Activated CD8-positive, alpha-beta T cell treated with anti-CD3 and anti-CD28 coated beads for 36 hours (primary cell): ENCODE measurements around the gene NCAPG. TPM values are rescaled to one million over a fixed set of nuclear protein-coding genes. Genes with fewer than 3 reads are reported as not detected.

ENCODE experiments used
- ATAC-seq: fragments of 200-7000 bp; cut with Tn5 transposase; one replicate; pipeline ENCODE4 v1.10.0; 2021; ENCODE audit warnings: mild to moderate bottlenecking, moderate library complexity
- CTCF ChIA-PET: fragments of 350-600 bp; sonication (Branson Sonifier 250); formaldehyde crosslinking; loops from one replicate; lab custom pipeline; 2021; ENCODE audit warnings: antibody characterized with exemption; lab: Charles Lee
- POLR2A ChIA-PET: fragments of 350-600 bp; sonication (Branson Sonifier 250); formaldehyde crosslinking; loops from one replicate; lab custom pipeline; 2021; ENCODE audit warnings: antibody characterized with exemption; lab: Charles Lee
- DNase-seq: peaks from one replicate; pipeline ENCODE4 v3.0.0-alpha.2; 2020
- H3K27ac Mint-ChIP-seq: one replicate; pipeline ENCODE4 v1.8.0; 2021; ENCODE audit warnings: mild to moderate bottlenecking, mixed read lengths
- H3K27me3 Mint-ChIP-seq: one replicate; pipeline ENCODE4 v1.8.0; 2021; ENCODE audit warnings: mixed read lengths
- H3K36me3 Mint-ChIP-seq: one replicate; pipeline ENCODE4 v1.8.0; 2021; ENCODE audit warnings: low read depth, mixed read lengths
- H3K4me1 Mint-ChIP-seq: one replicate; pipeline ENCODE4 v1.8.0; 2021; ENCODE audit warnings: low read depth, mixed read lengths
- H3K4me3 Mint-ChIP-seq: one replicate; pipeline ENCODE4 v1.8.0; 2021; ENCODE audit warnings: mild to moderate bottlenecking, moderate library complexity, mixed read lengths
- H3K9me3 Mint-ChIP-seq: one replicate; pipeline ENCODE4 v1.8.0; 2021; ENCODE audit warnings: mixed read lengths
- intact Hi-C: fragments of 100-400 bp; cut with micrococcal nuclease; formaldehyde crosslinking; loops from one replicate; pipeline ENCODE4 v1.10.0; 2022
- total RNA-seq, 2 experiments: library from RNA; stranded (reverse); gene quantifications; one replicate each; pipeline ENCODE4 v1.2.3, GENCODE V29; 2021
- TF ChIP-seq, protein P1 (sequence below): fragments of 200-600 bp; IDR thresholded peaks from one replicate; pipeline ENCODE4 v1.8.0; 2022; ENCODE audit warnings: antibody characterized with exemption, mild to moderate bottlenecking

Gene NCAPG
- total RNA-seq, 2 experiments from 2014 or later = 63.3 to 65.9 TPM

DNA sequence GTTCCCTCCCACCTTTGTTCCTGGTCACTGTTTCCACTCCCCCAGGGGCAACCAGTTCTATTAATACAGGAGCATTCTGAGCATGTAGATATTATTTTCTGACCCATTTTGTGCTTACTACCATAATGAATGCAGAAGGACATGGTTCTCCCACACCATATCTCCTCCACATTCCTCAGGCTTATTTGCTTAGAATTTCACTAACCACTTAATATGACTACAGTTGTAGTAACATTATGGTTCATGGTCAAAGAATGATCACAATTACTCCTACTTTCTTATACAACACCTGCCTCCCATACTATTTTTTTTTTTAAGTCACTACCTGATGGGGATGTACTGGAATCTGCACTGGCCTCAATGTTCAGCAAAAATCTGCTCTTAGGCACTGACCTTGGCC is 21.8 kb upstream of the NCAPG start:
- CTCF ChIA-PET = interaction anchor here (0.8 kb wide), 1 partner anchor 152 kb away, joined by 3 read pairs; no protein-coding TSS in a partner anchor
- TF ChIP-seq, protein P1, sequence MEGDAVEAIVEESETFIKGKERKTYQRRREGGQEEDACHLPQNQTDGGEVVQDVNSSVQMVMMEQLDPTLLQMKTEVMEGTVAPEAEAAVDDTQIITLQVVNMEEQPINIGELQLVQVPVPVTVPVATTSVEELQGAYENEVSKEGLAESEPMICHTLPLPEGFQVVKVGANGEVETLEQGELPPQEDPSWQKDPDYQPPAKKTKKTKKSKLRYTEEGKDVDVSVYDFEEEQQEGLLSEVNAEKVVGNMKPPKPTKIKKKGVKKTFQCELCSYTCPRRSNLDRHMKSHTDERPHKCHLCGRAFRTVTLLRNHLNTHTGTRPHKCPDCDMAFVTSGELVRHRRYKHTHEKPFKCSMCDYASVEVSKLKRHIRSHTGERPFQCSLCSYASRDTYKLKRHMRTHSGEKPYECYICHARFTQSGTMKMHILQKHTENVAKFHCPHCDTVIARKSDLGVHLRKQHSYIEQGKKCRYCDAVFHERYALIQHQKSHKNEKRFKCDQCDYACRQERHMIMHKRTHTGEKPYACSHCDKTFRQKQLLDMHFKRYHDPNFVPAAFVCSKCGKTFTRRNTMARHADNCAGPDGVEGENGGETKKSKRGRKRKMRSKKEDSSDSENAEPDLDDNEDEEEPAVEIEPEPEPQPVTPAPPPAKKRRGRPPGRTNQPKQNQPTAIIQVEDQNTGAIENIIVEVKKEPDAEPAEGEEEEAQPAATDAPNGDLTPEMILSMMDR = no peak
- peaks cover 13% of the 10 kb centered on the region for H3K36me3 Mint-ChIP-seq
- intact Hi-C loops = no loop called here
- POLR2A ChIA-PET = no interaction called here
- H3K9me3 Mint-ChIP-seq = no peaks in the 10 kb centered on the region
- DNase-seq (no peak), ATAC-seq (no peak)
- H3K4me3 Mint-ChIP-seq = no peak overlapping the region
- peaks cover 16% of the 10 kb centered on the region for H3K4me1 Mint-ChIP-seq
- no peak overlapping the region for H3K27ac Mint-ChIP-seq
- H3K27me3 Mint-ChIP-seq = no peaks in the 10 kb centered on the region

GRCh38 chr4:17794730-17795129 is 16.0 kb upstream of the NCAPG start:
- no peak overlapping the region for H3K27ac Mint-ChIP-seq

DNA sequence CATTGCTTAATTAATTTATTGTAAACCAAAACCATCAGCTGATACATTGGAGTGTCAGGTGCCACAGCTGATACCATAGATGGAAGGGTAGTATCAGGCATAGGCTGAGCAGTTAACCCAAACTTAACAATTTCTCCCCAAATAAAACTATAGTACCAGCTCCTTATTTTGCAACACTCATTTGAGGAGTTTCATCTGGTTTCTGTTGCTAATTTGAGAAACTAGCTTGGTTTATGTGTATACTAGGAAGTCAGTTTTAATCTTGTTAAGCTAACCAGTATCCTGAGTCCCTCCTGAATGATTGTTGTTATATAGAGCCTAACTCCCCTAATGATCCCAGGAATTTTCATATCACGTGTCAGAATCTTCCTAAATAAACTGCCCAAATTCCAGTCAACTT is 13.0 kb upstream of the NCAPG start:
- ChIA-PET POLR2A (interaction anchor here (0.9 kb wide), 1 partner anchor 102 kb away, joined by 3 read pairs; no protein-coding TSS in a partner anchor), CTCF (interaction anchor here (1.0 to 1.2 kb wide), 2 partner anchors 13 to 249 kb away, joined by 3 to 4 read pairs; partner anchors contain the start of genes DCAF16 and NCAPG)
- H3K9me3 Mint-ChIP-seq = no peaks in the 10 kb centered on the region
- TF ChIP-seq, protein P1 = no peak
- H3K4me1 Mint-ChIP-seq = peaks cover 7% of the 10 kb centered on the region
- no peak overlapping the region for H3K4me3 Mint-ChIP-seq
- no peak overlapping the region for H3K27ac Mint-ChIP-seq
- no peak for DNase-seq
- H3K27me3 Mint-ChIP-seq = no peaks in the 10 kb centered on the region
- H3K36me3 Mint-ChIP-seq = peaks cover 14% of the 10 kb centered on the region
- intact Hi-C loops = no loop called here
- ATAC-seq = no peak

More at GRCh38 chr4:17794730-17795129, 16.0 kb upstream of the NCAPG start:
- ChIA-PET CTCF (interaction anchor here (2.2 kb wide), 1 partner anchor 13 kb away, joined by 8 read pairs; no protein-coding TSS in a partner anchor), POLR2A (no interaction called here)
- intact Hi-C loops = no loop called here
- Mint-ChIP-seq H3K4me3 (no peak overlapping the region), H3K36me3 (peaks cover 13% of the 10 kb centered on the region), H3K4me1 (peaks cover 3% of the 10 kb centered on the region), H3K9me3 (no peaks in the 10 kb centered on the region), H3K27me3 (no peaks in the 10 kb centered on the region)
- TF ChIP-seq, protein P1 = no peak
- no peak for ATAC-seq
- no peak for DNase-seq

DNA sequence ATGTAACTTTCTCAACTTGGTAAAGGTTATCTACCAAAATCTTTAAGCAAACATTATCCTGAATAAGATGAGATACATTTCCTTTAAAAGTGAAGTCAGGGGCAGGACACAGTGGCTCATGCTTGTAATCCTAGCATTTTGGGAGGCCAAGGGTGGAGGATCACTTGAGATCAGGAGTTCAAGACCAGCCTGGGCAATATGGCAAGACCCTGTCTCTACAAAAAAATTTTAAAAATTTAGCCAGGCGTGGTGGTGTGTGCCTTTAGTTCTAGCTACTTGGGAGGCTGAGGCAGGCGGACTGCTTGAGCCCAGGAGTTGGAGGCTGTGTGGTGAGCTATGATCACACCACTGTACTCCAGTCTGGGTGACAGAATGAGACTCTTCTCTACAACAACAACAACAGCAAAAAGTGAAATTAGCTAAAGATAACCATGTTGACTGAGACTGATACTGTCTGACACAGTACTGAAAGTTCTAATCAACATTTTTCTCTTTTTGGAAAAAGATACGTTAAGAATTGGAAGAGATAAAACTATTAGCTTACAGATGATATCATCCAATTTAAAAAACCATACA is 5.1 kb upstream of the NCAPG start:
- POLR2A ChIA-PET = interaction anchor here (0.6 to 1.0 kb wide), 2 partner anchors 191 to 200 kb away, joined by 3 read pairs; partner anchors contain the start of gene MED28
- CTCF ChIA-PET = interaction anchor here (2.4 to 2.8 kb wide), 2 partner anchors 11 to 257 kb away, joined by 12 read pairs; no protein-coding TSS in a partner anchor
- Mint-ChIP-seq H3K9me3 (no peaks in the 10 kb centered on the region), H3K27me3 (no peaks in the 10 kb centered on the region), H3K27ac (peak overlapping the region; percentile 55), H3K36me3 (peaks cover 55% of the 10 kb centered on the region), H3K4me3 (no peak overlapping the region), H3K4me1 (peaks cover 43% of the 10 kb centered on the region)
- ATAC-seq (no peak), DNase-seq (no peak)
- intact Hi-C loops = loop anchor here (10.0 kb wide), 2 partner anchors 171 to 231 kb away; partner anchors contain the start of gene LAP3
- TF ChIP-seq, protein P1 = no peak

- POLR2A ChIA-PET = no interaction called here
- Mint-ChIP-seq H3K27ac (no peak overlapping the region), H3K27me3 (peaks cover 2% of the 10 kb centered on the region), H3K4me1 (peaks cover 44% of the 10 kb centered on the region), H3K9me3 (no peaks in the 10 kb centered on the region), H3K4me3 (peak overlapping the region; percentile 94), H3K36me3 (peaks cover 59% of the 10 kb centered on the region)
- ATAC-seq (no peak), DNase-seq (no peak)
- CTCF ChIA-PET = interaction anchor here (1.3 to 5.2 kb wide), 4 partner anchors 10 to 259 kb away, joined by 3 to 35 read pairs (median 8); no protein-coding TSS in a partner anchor
- TF ChIP-seq, protein P1 = no peak
- intact Hi-C loops = loop anchor here (10.0 kb wide), 2 partner anchors 173 to 233 kb away; partner anchors contain the start of gene LAP3
Measured at GRCh38 chr4:17807446-17807845, 3.3 kb upstream of the NCAPG start.
